Vagina (tissue), 2 donors: ENCODE results near the gene RAB40AL.

Experiments used
- CTCF ChIP-seq, 3 experiments: fragments of 450-650 bp in 2 of 3; fragments of 200-600 bp in 1 of 3; sonication (generic) in 1 of 3; IDR thresholded peaks; one replicate each; pipeline ENCODE4 v1.5.1; 2017 to 2019; ENCODE audit warnings: antibody characterized with exemption in 3 of 3, mild to moderate bottlenecking in 2 of 3, moderate library complexity in 2 of 3
- POLR2A ChIP-seq, 2 donors: fragments of 450-650 bp; IDR thresholded peaks; one replicate each; pipeline ENCODE4 v1.6.1; 2017; ENCODE audit warnings: antibody characterized with exemption in 2 of 2, mild to moderate bottlenecking in 2 of 2, moderate library complexity in 2 of 2
- POLR2AphosphoS5 ChIP-seq, 2 donors: sonication (generic); formaldehyde crosslinking; IDR thresholded peaks; one replicate each; pipeline ENCODE4 v1.9.0; 2017; ENCODE audit warnings: antibody characterized with exemption in 2 of 2, mild to moderate bottlenecking in 2 of 2, low read depth in 1 of 2; ENCODE audit not compliant: insufficient read depth in 1 of 2

- TF ChIP-seq CTCF (IDR thresholded peaks at IDR 0.05) (no peak), POLR2A (IDR thresholded peaks at IDR 0.05) (no peak), POLR2AphosphoS5 (IDR thresholded peaks at IDR 0.05; ENCODE audit: insufficient read depth in 1 of 2, low read depth in 1 of 2) (no peak)
Measured at GRCh38 chrX:102983205-102983604, 46.1 kb downstream of the RAB40AL start.
